NCI-H345 treated with DMSO at 0.1 percent for 48 hours (cell line): Measurements from ENCODE around the gene TWF2.
A peak's percentile ranks its signal among the peaks of the same experiment; 100 is the strongest.

Source experiments
- DNase-seq: peaks from one replicate; lab custom pipeline; 2025; ENCODE audit not compliant: unreplicated experiment; lab: John Stamatoyannopoulos, UW

The TWF2 gene

DNA sequence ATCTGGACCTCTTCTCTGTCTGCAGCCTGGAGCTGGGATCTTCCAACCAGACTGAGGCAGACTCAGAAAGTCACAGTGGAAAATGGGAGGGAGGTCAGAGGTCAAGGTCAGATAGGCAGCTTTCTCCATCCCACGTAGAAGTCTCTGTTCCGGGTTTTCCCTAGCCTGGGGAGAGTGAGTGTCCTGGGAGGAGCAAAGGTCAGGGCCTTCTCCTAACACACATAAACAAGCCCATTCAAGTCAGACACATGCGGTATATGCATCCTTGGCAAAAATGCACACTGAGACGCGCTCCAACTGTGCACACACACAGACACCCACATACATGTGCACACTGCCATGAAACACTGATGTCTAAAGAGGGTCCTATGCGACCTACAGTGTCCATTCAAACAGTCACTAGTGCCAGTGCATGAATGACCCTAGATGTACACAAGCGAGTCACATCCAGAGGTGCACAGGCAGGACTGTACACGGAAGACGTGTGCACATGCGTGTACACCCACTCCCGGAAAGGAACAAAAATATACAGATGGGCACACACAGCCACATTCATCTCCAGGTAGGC, 681 bp downstream of the TWF2 start:
- no peak for DNase-seq

DNA sequence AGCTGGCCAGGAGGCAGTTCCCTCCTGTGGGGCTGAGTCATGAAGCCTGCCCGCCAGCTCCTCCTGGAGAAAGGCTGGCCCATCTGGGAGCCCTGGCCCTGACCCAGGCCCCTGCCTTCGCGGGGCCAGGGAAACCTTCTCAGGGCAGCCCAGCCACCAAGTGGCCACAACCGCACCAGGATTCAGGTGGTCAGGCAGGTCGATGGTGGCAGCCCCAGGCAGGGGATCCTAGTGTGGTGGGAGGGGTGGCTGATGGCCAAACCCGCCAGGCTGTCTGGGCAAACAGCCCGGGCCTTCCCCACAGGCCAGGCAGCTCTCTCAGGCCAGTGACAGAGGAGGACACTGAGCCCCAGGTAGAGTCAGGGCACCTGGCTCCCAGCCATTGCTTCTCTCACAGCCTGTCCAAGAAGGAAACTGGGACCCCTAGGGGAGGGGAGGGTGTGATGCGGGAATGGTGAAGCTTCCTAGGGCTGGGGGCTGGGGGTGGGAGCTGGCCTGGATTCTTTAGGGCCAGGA, 1.2 kb downstream of the TWF2 start:
- no peak for DNase-seq

DNA sequence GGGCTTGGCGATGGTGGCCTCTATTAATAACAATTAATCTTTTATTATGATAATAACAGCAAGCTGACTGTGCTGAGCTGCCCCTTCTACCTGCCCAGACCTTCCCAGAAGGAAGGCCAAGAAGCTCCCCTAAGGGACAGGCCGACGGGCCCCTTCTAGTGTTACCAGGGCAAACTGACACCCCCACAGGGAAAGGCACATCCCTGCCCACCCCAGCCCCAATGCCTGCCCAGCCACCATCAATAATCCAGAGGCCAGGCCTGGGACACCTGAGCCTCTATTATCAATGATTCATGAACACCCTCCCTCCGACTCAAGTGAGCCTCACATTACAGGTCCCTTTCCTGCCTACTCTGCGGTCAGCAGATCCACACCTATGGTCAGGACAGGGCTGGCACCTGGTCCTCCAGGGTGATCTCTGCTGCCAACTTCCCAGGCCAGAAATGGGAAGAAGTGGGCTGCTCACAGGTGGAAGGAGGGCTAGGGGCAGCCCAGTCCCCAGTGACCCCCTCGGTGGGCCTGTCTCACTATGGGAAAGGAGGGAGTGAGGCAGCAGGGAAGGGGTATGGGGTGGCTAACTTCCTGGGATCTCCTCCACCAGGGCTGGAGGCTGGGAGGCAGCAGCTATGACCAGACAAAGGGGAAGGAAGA, 1.8 kb downstream of the TWF2 start:
- DNase-seq: no peak

DNA sequence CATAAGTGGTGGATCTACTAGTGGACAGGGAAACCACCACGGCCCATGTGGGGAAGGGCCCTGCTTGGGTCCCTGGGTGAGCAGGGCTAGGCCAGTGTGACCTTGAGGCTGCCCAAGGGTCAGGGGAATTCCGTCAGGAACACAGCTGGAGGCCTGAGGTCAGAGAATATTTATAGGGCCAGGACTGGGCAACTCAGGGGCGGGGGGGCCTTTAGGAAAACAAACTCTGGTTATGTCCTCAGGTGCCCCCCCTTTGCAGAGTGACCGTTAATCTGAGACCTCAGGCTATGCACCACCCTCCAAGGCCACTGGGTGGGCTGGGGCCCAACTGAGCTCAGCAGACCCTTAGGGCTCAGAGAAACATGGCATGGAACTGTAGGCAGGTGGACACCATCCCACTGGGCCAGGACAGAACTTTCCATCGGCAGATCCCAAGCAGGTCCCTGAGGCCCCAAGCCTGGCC, 2.5 kb downstream of the TWF2 start:
- DNase-seq: no peak

DNA sequence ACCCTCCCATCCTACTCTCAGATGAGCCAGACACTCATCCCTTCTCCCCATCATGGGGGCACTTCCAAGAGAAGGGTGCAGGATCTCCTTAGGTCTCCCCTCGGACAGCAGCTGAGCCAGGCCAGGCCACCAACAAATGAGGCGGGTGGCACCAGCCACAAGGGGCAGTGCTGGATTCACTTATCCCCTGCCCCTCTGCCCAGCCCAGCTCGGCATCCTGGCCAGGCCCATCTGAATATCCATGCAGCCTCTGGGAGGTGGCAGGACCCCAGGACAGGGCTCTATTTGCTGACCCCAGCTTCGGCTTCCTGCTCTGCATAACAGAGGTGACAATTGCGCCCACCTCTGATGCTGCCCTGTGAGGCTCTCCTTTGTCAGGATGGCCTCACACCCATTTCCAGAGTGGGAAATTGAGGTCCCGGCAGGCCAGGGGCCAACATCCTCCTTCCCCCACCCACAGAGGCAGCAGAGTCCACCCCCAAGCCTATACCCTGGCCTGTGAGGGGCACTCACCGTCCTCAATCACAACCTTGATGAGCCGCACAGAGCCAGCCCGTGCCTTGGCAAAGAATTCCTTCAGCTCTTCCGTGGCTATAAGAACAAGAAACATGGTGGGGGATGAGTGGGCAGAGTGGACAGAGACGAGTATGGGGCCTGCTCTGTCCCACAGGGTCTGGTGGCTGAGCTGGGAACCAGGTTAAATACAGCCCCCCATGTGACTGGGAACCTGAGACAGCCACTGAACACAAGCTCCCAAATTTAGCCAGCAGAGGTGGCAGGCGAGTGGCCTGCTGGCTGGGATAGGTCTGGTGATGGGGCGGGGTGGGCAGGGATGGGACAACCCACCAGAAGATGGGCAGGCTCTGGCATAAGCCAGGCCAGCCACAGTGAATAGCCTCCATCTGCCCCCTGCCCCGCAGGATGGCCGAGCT, 4.2 kb downstream of the TWF2 start:
- no peak for DNase-seq

DNA sequence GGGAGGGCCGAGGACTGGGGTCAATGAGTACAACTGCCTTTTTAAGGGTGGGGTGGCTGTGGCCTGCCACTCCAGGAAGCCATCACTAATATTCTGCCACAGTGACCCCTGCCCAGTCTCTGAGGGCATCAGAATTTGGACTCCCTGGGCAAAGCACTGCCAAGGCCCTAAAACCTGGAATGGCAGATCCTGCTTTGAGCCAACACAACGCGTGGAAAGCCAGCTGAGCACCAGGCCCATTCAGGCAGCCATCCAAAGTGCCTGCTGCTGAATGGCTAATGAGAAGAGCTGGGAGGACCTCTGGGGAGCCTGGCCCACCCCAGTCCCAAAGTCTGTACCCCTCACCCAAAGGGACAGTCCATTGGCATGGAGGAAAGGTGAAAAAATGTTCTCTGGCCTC, 5.0 kb downstream of the TWF2 start:
- DNase-seq: no peak

DNA sequence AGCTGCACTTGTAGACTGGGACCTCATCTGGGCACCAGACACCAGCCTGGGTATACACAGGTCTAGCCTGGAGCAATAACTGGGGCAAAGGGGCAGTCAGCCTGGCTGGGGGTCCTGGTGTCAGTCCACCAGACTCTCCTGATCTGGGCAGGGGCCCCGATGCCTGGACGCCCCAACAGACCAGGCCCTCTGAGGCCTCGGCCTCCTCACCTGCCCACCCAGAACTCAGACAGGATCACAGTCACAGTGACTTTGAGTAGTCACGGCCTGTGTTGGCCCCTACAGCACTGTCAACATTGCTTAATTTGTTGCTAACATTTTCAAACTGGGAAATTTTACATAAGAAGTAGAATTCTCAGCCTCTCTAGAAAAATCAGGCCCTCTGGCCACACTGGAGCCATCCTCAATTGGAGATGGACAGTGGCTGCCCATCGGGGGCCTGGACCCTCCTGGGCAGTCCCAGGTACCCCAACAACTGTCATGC, 5.8 kb downstream of the TWF2 start:
- no peak for DNase-seq

DNA sequence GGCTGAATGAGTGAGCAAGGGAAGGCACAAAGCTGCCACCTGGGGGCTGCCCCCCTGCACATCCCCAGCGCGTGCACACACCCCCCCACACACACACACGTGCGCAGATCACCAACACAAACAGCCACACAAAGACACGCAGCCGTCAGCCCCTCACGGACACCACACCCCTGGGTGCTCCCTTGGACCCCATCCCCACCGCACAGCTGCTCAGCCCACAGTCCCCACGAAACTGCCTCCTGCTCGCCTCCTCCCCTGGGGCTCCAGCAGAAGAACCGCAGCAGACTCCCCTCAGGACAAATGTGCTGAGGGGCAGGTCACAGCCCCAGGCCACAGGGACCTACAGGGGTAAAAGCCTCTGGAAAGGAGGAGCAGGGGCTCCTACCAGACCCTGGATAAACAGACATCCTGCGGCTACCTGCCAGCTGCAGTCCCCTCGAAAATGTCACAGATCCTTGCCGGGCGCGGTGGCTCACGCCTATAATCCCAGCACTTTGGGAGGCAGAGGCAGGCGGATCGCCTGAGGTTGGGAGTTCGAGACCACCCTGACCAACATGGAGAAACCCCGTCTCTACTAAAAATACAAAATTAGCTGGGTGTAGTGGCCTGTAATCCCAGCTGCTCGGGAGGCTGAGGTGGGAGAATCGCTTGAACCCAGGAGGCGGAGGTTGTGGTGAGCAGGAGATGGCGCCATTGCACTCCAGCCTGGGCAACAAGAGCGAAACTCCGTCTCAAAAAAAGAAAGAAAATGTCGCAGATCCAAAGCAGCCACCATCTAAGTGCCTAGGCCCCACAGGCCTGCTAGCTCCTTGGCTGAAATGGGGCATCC, 6.5 kb downstream of the TWF2 start:
- DNase-seq: no peak

DNA sequence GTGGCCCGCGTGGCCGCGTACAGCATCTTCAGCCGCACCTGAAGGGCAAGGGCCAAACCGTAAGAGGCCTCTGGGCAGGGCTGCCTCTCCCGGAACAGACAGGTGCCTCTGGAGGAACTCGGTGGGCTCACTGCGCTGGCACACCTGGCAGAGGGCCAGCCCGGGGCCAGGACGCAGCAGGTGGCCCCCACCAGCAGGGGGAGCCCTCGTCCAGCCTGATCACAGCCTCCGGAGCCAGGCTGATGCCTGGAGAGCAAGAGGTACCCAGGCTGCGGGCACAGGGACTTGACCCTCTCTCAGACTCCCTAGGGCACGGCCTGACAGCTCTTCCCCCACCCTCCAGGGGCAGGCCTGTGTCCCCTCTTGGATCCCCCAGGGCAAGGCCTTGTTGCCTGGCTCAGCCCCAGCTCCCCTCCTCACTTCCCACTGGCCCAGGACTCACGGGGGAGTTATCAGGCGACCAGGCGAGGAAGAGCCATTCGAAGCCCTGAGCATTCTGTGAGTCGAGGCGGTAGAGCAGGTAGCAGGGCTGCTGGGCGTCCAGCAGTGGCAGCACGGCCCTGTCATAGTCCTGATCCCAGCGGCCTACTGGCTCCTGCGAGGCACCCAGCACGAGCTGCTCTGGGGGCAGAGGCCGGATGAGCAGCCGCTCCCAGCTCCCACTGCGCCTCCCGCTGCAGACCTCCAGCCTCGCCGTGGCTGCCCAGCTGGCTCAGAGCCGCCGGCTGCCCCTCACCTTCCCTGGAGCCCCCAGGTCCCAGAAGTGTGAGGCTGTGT, 7.3 kb downstream of the TWF2 start:
- peak; percentile 7 for DNase-seq

DNA sequence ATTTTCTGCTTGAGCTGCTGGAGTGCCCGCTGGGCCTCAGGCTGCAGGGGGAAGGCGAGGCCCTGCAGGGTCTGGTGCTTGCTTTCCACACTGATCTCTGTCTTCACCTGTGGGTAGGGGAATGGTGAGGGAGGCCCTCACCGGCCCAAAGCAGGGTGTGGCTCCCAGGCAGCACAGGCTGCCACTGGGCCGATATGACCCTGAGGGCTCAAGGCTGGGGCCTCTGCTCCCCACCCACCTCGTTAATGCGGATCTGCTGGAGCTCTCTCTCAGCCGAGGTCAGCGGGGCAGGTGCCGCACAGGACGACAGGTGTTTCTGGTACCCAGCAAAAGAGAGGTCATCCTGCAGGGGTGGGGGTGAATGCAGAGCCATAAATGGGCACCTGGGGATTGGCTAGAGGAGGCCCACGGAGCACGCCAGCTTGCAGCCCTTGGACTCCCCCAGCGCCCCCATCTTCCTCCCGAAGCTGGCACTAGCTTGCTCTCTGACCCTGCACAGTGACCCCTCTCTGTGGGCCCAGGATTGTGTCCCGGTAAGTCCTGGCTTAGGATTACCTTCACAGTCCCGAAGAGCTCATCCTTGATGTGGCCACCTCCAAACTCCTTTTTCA, 8.0 kb downstream of the TWF2 start:
- no peak for DNase-seq

DNA sequence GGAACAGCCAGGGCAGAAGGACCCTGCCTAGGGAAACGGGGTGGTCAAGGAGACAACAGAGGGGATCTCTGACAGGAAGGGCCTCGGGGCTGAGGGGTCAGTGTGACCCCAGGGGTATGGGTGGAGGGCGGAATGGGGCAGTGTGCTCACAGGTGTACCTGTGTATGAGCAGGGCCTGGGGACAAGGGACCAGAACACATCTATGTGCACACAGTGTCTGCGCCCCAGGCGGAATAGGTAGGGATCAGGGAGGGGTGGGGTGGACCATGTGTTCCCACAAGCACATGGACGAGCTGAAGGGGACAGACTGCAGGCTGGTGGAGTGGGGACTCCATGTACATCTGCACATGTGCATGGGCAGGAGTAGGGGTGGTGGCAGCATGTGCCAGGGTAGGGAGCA, 8.5 kb downstream of the TWF2 start:
- DNase-seq: no peak

DNA sequence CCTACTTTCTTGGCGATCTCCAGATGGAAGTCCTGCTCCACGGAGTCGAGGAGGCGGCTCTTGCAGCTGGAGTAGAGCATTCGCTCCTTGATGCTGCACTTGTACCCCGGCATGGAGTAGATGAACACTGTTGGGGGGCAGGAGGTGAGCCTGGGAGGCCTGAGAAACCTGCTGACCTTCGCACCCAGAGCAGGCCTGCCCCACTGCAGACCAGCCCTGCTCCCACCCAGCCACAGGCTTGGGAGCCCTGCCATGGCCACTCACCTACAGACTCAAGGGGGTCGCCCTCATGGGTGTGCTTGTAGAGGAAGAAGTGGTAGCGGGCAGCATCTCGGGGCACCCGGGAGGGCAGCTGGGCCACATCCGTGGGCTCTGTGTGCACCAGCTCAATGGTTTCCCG, 9.3 kb downstream of the TWF2 start:
- no peak for DNase-seq

DNA sequence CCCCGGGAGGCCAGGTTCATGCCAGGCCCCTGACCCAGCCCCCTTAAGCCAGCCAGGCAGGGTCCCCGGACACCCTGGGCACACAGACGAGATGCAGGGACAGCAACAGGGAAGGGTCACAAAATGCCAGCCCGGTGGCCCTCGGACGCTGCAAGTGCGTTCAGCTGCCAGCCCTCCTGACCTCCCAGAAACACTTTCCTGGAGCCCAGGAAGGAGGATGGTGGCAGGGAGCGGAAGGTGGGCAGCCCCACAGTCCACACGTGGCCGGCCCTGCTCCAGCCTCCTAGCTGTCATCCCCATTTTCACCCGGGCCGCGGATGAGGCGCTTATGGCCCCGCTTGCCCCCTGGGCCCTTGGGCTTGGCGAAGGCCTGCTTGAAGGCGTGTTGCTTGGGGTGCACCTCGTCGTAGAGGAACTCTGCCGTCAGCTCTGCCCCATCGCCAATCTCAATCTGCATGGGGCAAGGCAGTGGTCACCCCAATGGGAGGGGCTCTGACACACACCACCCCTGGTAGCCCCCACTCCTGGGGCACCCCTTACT, 10.1 kb downstream of the TWF2 start:
- DNase-seq: no peak

DNA sequence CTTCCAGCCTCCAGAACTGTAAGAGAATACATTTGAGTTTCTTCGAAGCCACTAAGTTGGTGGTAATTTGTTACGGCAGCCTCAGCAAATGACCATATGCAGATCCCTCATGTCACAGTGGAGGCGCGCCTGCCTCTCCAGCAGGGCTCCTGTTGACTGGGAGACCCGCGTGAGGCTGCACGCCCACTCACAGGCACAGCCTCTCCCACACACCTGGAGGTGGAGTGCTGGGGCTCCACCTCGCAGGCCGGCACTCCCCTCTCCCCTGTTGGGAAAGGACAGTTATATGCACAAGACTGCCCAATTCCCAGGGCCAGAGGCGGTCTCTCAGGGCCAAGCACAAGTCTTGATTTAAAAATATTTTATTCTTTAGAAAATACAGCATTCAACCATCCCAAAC, 10.7 kb downstream of the TWF2 start:
- DNase-seq: no peak

DNA sequence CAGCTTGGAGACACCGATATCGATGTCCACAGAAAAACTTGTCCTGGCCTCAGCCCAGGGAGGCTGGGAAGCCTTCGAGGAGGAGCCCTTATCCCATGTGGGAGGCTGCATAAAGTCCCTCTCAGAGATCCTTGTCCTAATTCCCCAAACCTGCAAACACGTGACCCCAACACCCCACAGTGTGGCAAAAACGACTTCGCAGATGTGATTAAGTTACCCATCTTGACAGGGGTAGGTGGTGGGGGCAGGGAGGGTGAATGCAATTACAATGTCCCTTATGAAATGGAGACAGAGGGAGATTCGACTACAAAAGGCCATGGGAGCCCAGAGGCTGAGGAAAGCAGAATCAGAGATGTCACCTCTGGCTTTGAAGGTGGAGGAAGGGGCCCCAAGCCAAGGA, 11.2 kb downstream of the TWF2 start:
- DNase-seq: no peak

DNA sequence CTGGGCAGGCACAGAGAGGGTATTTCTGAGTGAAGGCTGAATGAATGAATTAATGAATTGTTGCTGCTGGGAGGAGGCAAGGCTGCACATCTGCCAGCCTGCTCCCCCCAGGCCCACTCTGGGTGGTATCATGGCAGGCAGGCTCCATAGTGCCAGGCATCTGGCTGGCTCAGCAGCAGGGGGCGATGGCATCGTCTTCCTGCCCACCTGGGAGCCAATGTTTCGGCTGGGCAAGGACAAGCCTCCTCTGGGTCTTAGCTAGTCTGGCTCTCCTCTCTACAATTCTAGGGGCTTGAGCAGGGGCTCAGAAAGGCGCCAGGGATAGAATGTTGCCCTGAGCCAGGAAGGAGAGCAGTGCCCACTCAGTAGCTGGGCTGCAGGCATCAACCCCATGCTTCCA, 11.8 kb downstream of the TWF2 start:
- no peak for DNase-seq

DNA sequence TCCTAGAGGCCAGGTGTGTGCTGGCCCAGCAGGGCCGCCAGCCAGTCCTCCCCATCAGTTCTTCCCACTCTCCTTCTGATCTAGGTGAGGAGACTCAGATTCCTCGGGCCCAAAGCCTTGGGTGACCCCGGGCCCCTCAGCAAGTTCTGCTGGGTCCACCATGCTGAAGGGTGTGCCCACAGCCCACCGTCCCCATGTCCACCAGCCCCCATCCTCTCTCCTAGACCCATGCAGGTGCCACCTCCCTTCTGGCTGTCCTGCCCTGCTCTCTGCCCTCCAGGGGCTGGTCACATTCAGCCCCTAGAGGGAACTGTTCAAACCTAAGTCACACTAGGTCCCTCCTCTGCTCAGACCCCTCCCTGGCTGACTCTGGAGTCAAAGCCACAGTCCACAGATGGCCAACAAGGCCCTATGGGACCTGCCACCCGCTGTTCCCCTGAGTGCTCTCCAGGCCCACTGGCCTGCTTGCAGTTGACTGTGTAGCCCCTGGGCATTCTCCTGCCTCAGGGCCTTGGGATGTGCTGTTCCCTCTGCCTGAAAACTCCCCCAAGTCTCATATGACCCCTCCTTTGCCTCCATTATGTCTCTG, 12.6 kb downstream of the TWF2 start:
- no peak for DNase-seq

DNA sequence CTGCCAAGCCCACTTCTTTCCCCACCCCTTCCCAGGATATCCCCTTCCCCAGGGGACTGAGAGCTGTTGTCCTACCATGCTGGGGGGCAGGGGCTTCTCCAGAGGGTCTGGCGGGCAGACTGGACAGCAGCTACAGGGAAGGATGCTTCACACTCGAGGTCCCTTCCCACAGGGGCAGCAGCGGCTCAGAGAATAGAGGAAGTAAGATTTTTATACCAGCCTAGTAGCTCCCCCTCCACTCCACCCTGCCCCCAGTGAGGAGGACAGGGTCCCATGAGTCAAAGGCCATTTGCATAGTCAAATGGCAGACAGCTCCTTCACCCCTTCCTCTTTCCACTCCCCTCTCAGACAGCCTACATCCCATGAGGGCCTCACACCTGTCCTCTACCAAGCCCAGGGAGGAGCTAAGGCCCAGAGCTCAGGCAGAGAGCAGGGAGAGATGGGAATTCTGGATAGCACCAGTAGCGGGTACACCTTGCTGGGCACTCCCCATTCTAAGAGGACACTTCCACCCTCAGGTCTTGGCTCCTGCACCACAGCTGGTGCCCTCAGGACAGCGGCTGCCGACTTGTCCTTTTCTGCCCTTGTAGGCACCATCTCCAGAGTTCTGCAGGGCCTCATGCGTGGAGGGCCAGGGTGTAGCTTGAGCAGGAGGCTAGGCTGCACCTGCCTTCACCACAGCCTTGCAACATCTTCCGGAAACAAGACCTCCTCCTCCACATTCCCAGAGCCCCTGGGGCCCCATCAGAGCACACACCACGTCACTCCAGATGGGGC, 13.3 kb downstream of the TWF2 start, which contains the start of gene TLR9:
TLR9 (minus strand) TSS at position 194 of the 777 bp plus-strand sequence; CDS start at position 78, 116 bp downstream.
- no peak for DNase-seq
